Keratinocyte (primary cell): ENCODE results near the gene SLC2A11.

ENCODE experiments used
- CTCF ChIP-seq, 3 experiments: IDR thresholded peaks in 1 of 3; conservative IDR thresholded peaks in 1 of 3; optimal IDR thresholded peaks in 1 of 3; 2 replicates in 2 of 3; 3 replicates in 1 of 3; pipeline versions ENCODE3 to v1.5.1; 2011; ENCODE audit warnings: low read length in 3 of 3, mild to moderate bottlenecking in 3 of 3, moderate library complexity in 2 of 3, control low read depth in 1 of 3, inconsistent platforms in 1 of 3; ENCODE audit not compliant: insufficient read depth in 2 of 3; ENCODE audit errors: extremely low read depth in 1 of 3
- EZH2 ChIP-seq: IDR thresholded peaks from one replicate; pipeline ENCODE4 v1.6.1; 2012; ENCODE audit warnings: inconsistent platforms, mild to moderate bottlenecking, low read length, moderate library complexity

GRCh38 chr22:23911318-23911980 lies 53.8 kb downstream of the SLC2A11 start:
- TF ChIP-seq EZH2: no peak
- no peak for TF ChIP-seq CTCF (optimal IDR thresholded peaks at IDR 0.05 in 1 of 3, IDR thresholded peaks at IDR 0.05 in 1 of 3, conservative IDR thresholded peaks at IDR 0.05 in 1 of 3; ENCODE audit: extremely low read depth in 1 of 3, insufficient read depth in 2 of 3, low read length in 3 of 3)
